ENCODE measurements around the gene IQSEC1.

Gene IQSEC1

DNA sequence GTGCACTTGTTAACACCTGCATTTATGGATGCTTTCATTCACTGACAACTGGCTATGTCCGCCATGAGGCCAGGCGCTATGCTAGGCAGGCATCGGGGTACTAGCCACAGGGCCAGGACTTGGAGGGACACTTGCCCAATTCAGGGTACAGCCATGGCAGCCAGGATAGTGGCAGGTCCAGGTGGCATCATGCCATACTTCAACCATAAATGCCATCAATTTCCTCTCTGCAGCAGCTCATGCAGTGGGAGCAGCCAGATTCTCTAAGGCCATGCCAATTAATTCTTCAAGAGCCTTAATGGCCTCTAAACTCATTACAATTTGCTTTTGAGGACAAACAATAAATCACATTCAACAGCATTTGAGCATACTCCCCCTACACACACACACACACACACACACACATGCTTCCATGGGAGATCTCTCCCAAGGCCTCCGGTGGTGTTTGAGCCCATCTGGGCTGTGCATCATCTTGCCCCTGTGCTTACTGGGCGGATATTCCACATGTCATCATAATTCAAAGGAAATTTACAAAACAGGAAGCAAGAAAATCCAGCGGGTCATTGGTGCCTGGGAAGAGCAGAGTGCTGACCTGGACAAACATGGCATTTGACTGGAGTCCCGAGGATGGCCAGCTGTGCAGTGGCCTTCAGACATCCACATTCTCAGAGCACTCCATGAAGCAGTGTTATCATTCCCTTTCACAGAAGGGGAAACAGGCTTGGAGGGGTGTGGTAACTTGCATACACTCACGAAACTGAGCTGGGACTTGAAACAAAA lies 109.1 kb downstream of the IQSEC1 start:
- Mint-ChIP-seq H3K27me3 (no peaks in the 10 kb centered on the region), H3K4me3 (no peak overlapping the region), H3K4me1 (ENCODE audit: low read depth) (peaks cover 84% of the 10 kb centered on the region), H3K27ac (no peak overlapping the region), H3K9me3 (no peaks in the 10 kb centered on the region), H3K36me3 (ENCODE audit: low read depth) (no peaks in the 10 kb centered on the region)

DNA sequence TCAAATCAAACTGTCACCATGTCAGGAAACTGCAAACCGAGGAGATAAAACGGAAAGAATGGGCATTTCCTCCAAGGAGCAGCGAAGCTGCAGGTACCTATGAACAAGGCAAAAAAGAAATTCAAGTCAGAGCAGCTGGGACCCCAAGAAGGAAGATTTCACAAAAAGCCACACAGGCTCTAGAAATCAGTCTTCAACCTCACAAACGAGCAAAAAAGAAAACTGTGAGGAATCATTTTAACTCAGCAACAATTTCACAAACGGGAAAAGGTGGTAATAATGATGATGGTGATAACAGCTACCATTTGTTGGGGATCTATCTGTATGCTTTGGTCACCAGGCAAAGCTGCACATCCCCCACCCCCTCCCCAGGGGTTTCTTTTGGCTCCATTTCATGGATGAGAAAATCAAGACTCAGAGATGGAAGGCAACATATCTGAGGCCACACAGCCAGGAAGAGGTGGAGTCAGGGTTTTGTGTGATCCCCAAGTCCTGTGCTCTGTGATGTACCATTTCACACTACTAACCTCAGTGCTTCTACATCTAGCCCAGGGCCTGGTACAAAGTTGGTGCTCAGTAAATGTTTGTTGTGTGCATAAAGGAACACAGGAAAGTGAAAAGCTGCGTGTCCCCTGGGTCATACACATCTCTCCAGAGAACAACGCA lies 109.9 kb downstream of the IQSEC1 start:
- Mint-ChIP-seq H3K27me3 (no peaks in the 10 kb centered on the region), H3K9me3 (no peaks in the 10 kb centered on the region), H3K36me3 (ENCODE audit: low read depth) (no peaks in the 10 kb centered on the region), H3K4me3 (peak overlapping the region; percentile 1), H3K27ac (peak overlapping the region; percentile 7), H3K4me1 (ENCODE audit: low read depth) (peaks cover 87% of the 10 kb centered on the region)

DNA sequence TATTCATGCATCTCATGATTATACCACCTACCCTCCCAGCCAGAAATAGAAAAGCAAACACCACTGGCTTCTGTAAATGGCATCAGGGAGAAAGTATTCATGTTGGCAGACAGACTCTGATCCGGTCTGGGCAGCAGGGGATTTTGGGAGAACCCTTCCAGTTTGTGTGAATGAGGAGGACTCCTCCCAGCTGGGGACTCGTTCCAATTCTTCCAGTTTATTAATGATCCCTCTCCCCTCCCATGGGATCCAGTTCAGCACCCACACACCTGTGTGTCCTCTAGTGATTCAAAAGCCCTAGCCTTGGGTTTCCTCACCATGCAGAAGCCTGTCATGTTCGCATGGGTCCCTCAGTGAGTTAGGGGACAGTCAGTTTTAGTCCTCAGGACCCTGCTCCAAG lies 110.9 kb downstream of the IQSEC1 start:
- Mint-ChIP-seq H3K27ac (no peak overlapping the region), H3K4me3 (no peak overlapping the region), H3K4me1 (ENCODE audit: low read depth) (peaks cover 91% of the 10 kb centered on the region), H3K27me3 (no peaks in the 10 kb centered on the region), H3K9me3 (no peaks in the 10 kb centered on the region), H3K36me3 (ENCODE audit: low read depth) (no peaks in the 10 kb centered on the region)

DNA sequence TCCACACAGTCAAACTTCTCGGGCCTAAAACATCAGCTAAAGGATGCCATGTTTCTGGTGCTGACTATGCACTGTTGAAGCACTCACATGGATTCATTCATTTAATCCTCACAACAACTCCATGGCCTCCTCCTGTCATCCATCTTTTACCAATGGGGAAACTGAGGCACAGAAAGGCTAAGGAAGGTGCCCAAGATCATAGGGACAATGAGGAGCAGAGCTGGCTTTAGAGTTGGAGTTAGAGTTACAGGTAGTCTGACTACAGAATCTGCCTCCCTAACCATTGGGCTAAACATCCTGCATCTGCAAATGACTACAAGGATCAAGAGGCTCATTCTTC lies 111.6 kb downstream of the IQSEC1 start:
- no peaks in the 10 kb centered on the region for H3K27me3 Mint-ChIP-seq
- no peaks in the 10 kb centered on the region for H3K9me3 Mint-ChIP-seq
- no peaks in the 10 kb centered on the region for H3K36me3 Mint-ChIP-seq (ENCODE audit: low read depth)
- no peak overlapping the region for H3K27ac Mint-ChIP-seq
- peaks cover 93% of the 10 kb centered on the region for H3K4me1 Mint-ChIP-seq (ENCODE audit: low read depth)
- no peak overlapping the region for H3K4me3 Mint-ChIP-seq

DNA sequence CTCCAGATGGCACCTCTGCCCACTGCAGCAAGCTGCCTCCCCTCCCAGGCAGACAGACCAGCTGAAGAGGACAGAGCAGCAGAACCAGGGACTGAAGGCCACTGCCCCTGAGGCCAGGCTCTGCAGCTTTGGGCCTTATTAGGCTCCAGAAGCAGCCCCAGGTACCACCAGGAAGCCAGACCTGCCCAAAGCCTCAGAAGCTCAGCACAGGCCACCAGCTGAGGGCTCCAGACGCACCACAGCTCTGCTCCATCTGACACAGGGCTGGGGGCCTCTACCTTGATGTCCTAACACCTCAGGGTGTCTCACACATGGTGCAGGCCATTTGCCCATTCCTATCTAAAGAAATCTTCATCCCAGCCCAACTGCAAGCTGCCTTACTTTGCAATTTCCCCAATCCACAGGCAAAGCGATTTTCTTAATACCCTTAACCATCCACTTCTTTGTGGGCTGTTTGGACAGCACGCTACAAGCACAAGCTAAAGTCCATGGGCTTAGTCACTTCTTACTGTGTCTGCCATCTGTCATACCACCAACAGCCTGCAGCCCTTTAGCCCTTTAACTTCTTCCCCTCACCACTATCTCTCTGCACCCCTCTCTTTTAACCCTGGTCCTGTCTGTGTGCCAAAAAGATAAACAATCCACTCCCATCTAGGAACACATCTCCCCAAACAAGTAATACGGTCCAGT lies 112.1 kb downstream of the IQSEC1 start:
- Mint-ChIP-seq H3K36me3 (ENCODE audit: low read depth) (no peaks in the 10 kb centered on the region), H3K9me3 (no peaks in the 10 kb centered on the region), H3K27ac (no peak overlapping the region), H3K27me3 (no peaks in the 10 kb centered on the region), H3K4me1 (ENCODE audit: low read depth) (peaks cover 93% of the 10 kb centered on the region), H3K4me3 (peak overlapping the region; percentile 9)

DNA sequence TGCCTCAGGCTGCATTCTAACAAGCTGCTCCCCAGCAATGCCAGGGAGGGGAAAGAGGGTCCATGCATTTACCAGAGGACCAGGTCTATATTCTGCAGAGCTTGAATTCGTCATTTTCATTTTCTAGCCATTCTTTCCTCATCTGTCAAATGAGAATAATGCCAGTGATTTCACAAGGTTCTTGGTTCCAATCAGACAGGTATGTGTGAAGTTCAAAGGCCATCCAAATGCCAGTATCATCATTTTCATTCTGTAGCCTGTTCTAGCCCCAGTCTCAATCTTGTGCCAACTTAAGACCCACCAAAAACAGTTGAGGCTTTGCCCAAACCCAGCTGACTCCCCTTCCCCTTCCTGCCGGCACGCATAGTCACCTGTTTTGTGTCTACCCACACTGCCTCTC lies 112.7 kb downstream of the IQSEC1 start:
- Mint-ChIP-seq H3K4me3 (no peak overlapping the region), H3K4me1 (ENCODE audit: low read depth) (peaks cover 93% of the 10 kb centered on the region), H3K9me3 (no peaks in the 10 kb centered on the region), H3K27me3 (no peaks in the 10 kb centered on the region), H3K36me3 (ENCODE audit: low read depth) (no peaks in the 10 kb centered on the region), H3K27ac (no peak overlapping the region)

DNA sequence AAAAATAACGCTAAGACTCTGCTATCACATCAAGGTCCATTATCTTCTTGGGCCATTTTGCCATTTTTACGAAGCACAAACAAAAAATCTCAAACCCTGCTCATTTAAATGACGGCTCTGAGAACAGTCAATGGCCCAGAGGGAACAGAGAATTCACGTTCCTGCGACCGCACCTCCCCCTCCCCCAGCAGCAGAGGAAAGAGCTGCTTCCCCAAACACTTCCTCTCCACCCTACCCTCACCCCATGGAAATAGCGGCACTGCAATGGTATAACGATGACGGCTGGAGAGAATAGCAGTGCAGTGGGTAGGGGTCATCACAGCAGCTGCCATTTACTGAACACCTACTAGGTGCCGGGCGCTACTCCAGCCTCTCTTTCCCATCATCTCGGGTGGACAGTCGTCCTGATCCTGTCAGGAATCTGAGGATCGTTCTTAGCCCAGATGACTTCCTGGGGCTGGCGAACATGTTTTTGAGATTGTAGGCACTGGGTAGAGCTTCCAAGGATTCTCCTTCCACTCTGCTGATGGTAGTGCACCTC lies 113.3 kb downstream of the IQSEC1 start:
- H3K4me3 Mint-ChIP-seq, result peak overlapping the region; percentile 7

DNA sequence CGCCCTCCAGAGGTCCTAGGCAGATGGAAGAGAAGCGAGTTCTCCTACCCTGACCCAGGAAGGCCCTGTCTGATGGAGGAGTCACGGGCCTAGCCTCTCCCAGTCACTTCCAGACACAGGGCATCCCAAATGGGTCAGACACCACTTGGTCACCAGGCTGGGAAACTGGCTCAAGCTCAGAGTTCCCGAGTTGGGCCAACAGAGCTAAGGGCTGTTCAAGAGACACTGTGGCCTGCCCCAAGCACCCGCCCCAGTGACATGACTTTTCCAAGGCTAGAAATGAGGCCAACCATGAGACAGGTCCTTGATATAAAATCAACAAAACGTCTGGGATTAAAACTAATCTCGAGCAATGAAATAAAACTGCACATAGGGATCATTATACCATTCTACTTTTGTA lies 113.8 kb downstream of the IQSEC1 start:
- no peak overlapping the region for H3K4me3 Mint-ChIP-seq
- H3K27me3 Mint-ChIP-seq, result no peaks in the 10 kb centered on the region
- no peaks in the 10 kb centered on the region for H3K36me3 Mint-ChIP-seq (ENCODE audit: low read depth)
- no peaks in the 10 kb centered on the region for H3K9me3 Mint-ChIP-seq
- H3K27ac Mint-ChIP-seq, result no peak overlapping the region
- peaks cover 95% of the 10 kb centered on the region for H3K4me1 Mint-ChIP-seq (ENCODE audit: low read depth)

More for the DNA sequence above, 113.3 kb downstream of the IQSEC1 start:
- no peaks in the 10 kb centered on the region for H3K9me3 Mint-ChIP-seq
- no peak overlapping the region for H3K27ac Mint-ChIP-seq
- peaks cover 95% of the 10 kb centered on the region for H3K4me1 Mint-ChIP-seq (ENCODE audit: low read depth)
- H3K27me3 Mint-ChIP-seq, result no peaks in the 10 kb centered on the region
- no peaks in the 10 kb centered on the region for H3K36me3 Mint-ChIP-seq (ENCODE audit: low read depth)

DNA sequence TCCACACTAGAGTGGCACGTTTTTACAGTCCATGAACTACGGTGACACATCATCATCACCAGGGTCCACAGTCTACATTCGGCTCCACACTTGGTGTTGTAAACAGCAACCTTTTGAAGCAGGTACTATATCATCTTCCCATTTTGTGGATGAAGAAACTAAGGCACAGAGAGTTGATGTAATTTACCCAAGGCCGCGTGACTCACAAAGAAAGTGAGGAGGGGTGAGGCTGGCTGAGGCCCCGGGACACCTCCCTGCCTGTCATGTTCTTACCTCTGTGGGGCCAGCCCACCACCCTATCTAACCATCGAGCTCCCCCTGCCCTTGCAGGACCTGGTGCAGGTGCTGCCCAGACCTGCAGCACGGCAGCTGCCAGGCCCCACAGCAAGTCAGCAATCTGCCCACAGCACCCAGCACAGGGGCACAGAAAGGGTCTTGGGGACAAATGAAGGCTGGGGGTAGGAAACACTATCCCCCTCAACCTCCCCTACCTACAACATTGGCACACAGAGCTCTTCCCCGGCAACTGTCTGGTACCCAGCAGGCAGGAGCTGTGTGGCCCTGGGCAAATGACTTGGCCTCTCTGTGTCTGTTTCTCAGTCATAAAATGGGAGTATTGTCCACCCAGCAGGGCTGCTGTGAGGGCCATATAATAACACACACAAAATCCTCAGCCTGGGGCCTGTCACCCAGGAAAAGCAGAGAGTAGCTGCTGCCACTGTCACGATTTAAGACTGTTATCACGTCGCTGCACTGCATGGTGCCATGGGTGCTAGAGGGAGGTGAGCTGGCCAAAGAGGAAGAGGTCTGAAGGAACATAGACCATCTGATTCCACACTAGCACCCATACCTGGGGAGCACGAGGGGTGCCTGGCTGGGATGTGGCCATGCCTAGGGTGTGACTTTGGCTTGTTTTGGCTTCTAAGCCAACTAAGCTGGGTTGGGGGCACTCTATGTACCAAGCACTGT lies 115.1 kb downstream of the IQSEC1 start:
- Mint-ChIP-seq H3K4me3 (no peak overlapping the region), H3K36me3 (ENCODE audit: low read depth) (no peaks in the 10 kb centered on the region)

DNA sequence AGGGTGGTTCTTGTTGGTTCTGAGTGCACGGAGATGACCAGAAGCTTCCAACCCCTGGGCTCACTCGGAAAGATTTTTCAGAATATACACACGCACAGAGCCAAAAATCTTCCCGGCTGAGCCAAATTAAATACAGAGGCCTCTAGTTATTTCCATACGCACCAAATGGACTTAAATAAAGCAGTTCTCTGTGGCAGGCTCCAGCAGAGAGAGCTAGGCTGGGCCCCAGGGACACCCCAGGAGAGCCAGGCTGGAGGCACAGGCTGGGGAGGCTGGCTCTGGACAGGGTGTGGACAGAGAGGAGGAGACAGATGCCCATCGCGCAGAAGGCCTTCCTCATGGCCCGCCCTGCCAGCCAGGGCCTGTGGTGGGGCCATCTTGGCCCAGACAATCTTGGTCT lies 115.9 kb downstream of the IQSEC1 start:
- Mint-ChIP-seq H3K36me3 (ENCODE audit: low read depth) (no peaks in the 10 kb centered on the region), H3K4me1 (ENCODE audit: low read depth) (peaks cover 85% of the 10 kb centered on the region), H3K4me3 (no peak overlapping the region), H3K27me3 (no peaks in the 10 kb centered on the region), H3K9me3 (no peaks in the 10 kb centered on the region), H3K27ac (peak overlapping the region; percentile 34)

More for the DNA sequence above, 115.1 kb downstream of the IQSEC1 start:
- Mint-ChIP-seq H3K27me3 (no peaks in the 10 kb centered on the region), H3K9me3 (no peaks in the 10 kb centered on the region), H3K4me1 (ENCODE audit: low read depth) (peaks cover 92% of the 10 kb centered on the region), H3K27ac (no peak overlapping the region)

DNA sequence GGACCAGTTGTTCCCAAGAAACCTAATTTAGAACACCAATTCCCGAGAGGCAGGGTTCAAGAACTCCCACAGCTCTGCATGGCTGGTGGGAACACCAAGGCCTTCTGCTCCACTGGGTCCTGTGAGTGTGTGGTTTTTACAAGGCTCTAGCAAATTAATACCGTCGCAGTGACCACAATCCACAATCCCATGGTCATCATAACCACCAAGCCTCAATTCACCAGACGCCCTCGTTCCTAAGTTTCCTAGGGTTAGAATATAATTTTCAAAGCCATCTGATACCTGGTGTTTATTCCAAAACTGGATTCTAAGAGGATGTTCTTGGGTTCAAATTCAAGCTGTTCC lies 116.9 kb downstream of the IQSEC1 start:
- Mint-ChIP-seq H3K27me3 (no peaks in the 10 kb centered on the region), H3K9me3 (no peaks in the 10 kb centered on the region), H3K4me1 (ENCODE audit: low read depth) (peaks cover 81% of the 10 kb centered on the region), H3K27ac (no peak overlapping the region), H3K4me3 (no peak overlapping the region), H3K36me3 (ENCODE audit: low read depth) (no peaks in the 10 kb centered on the region)

DNA sequence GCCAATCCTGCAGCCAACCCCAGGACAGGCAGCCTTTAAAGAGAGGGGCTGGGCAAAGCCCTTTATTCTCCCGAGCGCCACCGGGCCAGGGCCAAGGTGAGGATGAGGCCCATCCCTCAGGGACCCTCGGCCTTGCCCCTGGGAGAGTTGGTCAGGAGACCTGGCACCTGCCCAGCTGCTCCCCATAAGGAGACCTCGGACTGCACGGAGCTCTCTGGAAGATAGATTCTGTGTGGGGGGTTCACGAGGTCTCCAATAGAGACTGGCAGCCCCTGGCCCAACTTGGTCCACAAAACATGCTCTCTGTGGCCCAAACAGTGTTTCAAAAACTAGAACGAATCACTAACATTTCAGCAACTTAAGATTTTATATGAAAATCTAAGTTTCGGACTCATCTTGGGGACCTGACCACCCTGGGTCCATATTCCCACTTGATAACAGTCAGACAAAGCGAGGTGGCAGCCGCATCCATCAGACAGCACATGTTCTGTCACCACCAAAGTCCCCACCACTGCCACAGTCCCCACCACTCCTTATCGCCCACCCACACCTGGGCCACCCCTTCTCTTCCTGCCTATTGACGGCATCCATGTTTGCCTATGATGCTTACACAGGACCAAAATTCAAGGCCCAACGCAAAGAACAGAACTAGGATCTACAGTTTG lies 117.4 kb downstream of the IQSEC1 start:
- no peaks in the 10 kb centered on the region for H3K36me3 Mint-ChIP-seq (ENCODE audit: low read depth)
- H3K27me3 Mint-ChIP-seq, result no peaks in the 10 kb centered on the region
- peaks cover 76% of the 10 kb centered on the region for H3K4me1 Mint-ChIP-seq (ENCODE audit: low read depth)
- no peak overlapping the region for H3K4me3 Mint-ChIP-seq
- no peak overlapping the region for H3K27ac Mint-ChIP-seq
- H3K9me3 Mint-ChIP-seq, result no peaks in the 10 kb centered on the region

DNA sequence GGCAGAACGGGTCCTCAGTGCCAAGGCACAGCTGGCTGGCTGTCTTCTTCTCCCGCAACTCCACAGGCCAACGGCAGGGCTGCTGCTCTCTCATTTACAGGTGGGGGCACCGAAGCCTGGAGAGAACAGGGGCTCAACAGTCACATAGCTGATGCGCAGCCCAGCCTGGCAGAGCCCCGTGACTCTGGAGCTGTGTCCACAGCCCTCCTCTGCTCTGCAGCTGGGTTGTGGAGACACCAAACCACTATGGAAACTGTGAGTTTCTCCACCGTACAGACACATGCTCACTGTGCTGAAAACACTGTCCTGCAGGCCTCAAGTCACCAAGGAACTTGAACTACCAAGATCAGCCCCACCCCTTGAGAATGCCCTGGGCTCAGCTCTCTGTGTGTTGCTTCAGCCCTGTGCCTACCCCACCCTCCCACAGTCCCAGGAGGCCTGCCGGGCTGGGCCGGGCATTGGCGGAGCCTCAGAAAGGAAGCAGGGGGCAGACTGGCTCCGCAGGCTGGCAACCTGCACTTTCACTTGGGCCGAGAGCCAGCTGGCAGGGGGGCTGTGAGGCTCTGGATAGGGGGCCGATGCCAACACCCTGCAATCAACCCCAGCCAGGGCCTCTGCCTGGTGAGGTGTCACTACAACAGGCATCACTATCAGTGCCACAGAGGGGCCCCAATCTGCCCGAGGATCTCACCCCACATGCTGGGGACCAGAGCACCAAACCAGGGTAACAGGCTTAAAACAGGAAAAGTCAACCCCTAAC lies 118.2 kb downstream of the IQSEC1 start:
- H3K36me3 Mint-ChIP-seq (ENCODE audit: low read depth), result no peaks in the 10 kb centered on the region
- peaks cover 71% of the 10 kb centered on the region for H3K4me1 Mint-ChIP-seq (ENCODE audit: low read depth)
- no peaks in the 10 kb centered on the region for H3K9me3 Mint-ChIP-seq
- H3K4me3 Mint-ChIP-seq, result no peak overlapping the region
- no peaks in the 10 kb centered on the region for H3K27me3 Mint-ChIP-seq
- H3K27ac Mint-ChIP-seq, result peak overlapping the region; percentile 65

All from stimulated activated naive CD8-positive, alpha-beta T cell treated with anti-CD3 and anti-CD28 coated beads, Interleukin-15, Interleukin-2, amounts not matched to agents 100 ng/mL and 50 ng/mL, for 24 hours (primary cell).